ENCODE data around the gene RASSF5. TPM values are rescaled to one million over a fixed set of nuclear protein-coding genes. Genes with fewer than 3 reads are reported as not detected.

The RASSF5 gene
- total RNA-seq, 4 donors from 2014 or later = 4.6 to 14.0 (median 7.8) TPM

DNA sequence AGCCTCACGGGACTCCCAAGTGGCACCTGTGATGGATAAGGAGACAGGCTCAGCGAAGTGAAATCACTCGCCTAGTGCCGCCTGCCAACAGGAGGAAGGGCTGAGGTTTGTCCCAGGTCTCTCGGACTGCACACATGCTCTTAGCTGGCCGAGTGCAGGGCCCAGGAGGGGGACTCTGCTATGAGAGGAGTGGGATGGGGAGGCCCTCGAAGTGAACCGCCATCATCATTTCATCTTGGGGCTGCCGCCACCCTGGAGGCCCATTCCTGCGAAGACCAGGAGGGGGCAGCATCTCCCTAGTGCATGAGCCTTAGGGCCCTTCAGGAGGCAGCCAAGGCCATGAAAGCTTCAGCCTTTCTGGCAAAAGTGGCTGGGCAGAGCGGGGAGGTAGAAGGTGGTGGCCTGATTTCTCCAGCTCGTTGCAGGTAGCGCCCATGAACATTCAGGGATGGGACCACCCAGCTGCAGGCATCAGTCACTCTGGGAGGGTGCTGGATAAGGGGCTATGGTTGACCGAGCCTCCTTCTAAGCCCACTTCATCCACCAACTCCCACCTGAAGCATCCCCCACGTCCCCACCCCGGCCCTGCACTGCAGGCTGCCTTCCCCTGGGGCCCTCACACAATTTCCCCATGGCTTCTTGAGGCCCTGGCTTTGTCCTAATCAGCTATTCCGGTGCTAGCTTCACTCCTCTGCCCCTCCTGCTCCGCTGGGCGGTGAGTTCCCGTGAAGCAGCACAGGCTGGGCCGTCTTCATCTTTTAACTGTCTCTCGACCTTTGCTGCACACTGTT lies 17.2 kb upstream of the RASSF5 start:
- peak; percentile 71 for DNase-seq
- Histone ChIP-seq H3K27me3 (no peaks in the 10 kb centered on the region), H3K36me3 (peaks cover 0 to 18% (median 0%) of the 10 kb centered on the region in 4 donors), H3K27ac (no peak overlapping the region), H3K4me3 (no peak overlapping the region), H3K9me3 (no peaks in the 10 kb centered on the region), H3K4me1 (peaks cover 0 to 3% (median 1%) of the 10 kb centered on the region in 4 donors)
- WGBS, 2 donors (ENCODE audit: low coverage in 1 of 2) = 63 to 80% methylated on average over 1 to 20 of the region's 22 CpGs
- TF ChIP-seq EP300 (IDR thresholded peaks at IDR 0.05; ENCODE audit: low read depth) (no peak), POLR2AphosphoS5 (IDR thresholded peaks at IDR 0.05) (no peak), POLR2A (IDR thresholded peaks at IDR 0.05) (no peak)
- TF ChIP-seq, protein P1, sequence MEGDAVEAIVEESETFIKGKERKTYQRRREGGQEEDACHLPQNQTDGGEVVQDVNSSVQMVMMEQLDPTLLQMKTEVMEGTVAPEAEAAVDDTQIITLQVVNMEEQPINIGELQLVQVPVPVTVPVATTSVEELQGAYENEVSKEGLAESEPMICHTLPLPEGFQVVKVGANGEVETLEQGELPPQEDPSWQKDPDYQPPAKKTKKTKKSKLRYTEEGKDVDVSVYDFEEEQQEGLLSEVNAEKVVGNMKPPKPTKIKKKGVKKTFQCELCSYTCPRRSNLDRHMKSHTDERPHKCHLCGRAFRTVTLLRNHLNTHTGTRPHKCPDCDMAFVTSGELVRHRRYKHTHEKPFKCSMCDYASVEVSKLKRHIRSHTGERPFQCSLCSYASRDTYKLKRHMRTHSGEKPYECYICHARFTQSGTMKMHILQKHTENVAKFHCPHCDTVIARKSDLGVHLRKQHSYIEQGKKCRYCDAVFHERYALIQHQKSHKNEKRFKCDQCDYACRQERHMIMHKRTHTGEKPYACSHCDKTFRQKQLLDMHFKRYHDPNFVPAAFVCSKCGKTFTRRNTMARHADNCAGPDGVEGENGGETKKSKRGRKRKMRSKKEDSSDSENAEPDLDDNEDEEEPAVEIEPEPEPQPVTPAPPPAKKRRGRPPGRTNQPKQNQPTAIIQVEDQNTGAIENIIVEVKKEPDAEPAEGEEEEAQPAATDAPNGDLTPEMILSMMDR (IDR thresholded peaks at IDR 0.05) = peak; percentile 80 to 92 (median 85)
- intact Hi-C loops (cut with DNase I; ENCODE audit: low total_unique reads) = loop anchor here (5.0 kb wide), 1 partner anchor 92 kb away; no protein-coding TSS in a partner anchor
- in situ Hi-C loops (cut with MboI; ENCODE audit: low pct_ligation_motif_present in 1 of 4, low pct_unique_long_range_greater_than_20kb in 1 of 4, low sequenced_read_pairs in 3 of 4) = loop anchor here (10.0 to 25.0 kb wide), 2 partner anchors 95 to 97 kb away; no protein-coding TSS in a partner anchor

DNA sequence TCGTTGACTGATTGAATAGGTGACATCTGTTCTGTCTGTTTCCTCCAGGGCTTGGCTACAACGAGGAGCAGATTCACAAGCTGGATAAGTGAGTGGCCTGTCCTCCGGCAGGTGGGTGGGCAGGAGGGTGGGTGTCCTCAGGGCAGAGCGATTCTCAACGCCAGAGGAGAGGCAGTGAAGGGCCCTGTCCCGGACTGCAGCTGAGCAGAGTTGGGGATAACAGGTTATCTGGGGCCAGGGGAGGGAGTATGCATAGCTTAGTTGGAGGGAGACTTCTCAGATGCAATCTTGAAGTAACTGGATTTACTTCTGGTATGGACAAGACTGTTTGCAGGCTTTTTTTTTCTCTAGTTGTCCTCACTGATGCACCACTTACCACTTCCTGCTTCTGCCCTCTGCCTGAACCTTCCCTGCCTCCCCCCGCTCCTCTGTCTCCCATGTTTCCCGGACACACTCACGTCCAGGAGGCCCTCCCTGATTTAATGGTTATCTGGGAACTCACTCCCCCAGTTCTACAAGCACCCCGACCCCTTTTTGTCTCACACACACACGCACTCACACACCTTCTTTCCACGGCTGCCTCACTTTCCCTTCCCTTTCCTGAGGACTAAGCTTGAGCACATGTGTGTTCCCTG lies 16.4 kb upstream of the RASSF5 start:
- no peak for TF ChIP-seq POLR2A (IDR thresholded peaks at IDR 0.05)
- TF ChIP-seq, protein P1 (IDR thresholded peaks at IDR 0.05) = no peak
- no peak for TF ChIP-seq EP300 (IDR thresholded peaks at IDR 0.05; ENCODE audit: low read depth)
- TF ChIP-seq POLR2AphosphoS5 (IDR thresholded peaks at IDR 0.05) = no peak
- no peaks in the 10 kb centered on the region for H3K27me3 ChIP-seq
- peaks cover 0 to 9% (median 4%) of the 10 kb centered on the region in 4 donors for H3K4me1 ChIP-seq
- no peak for DNase-seq
- peaks cover 0 to 18% (median 0%) of the 10 kb centered on the region in 4 donors for H3K36me3 ChIP-seq
- H3K27ac ChIP-seq = no peak overlapping the region
- 81 to 85% methylated on average over 10 to 12 of the region's 12 CpGs for WGBS, 2 donors (ENCODE audit: low coverage in 1 of 2)
- intact Hi-C loops (cut with DNase I; ENCODE audit: low total_unique reads) = loop anchor here (5.0 kb wide), 1 partner anchor 91 kb away; no protein-coding TSS in a partner anchor
- no peak overlapping the region for H3K4me3 ChIP-seq
- in situ Hi-C loops (cut with MboI; ENCODE audit: low pct_ligation_motif_present in 1 of 4, low pct_unique_long_range_greater_than_20kb in 1 of 4, low sequenced_read_pairs in 3 of 4) = loop anchor here in 1 of 4 donors (25.0 kb wide), 1 partner anchor 96 kb away; no protein-coding TSS in a partner anchor
- no peaks in the 10 kb centered on the region for H3K9me3 ChIP-seq

DNA sequence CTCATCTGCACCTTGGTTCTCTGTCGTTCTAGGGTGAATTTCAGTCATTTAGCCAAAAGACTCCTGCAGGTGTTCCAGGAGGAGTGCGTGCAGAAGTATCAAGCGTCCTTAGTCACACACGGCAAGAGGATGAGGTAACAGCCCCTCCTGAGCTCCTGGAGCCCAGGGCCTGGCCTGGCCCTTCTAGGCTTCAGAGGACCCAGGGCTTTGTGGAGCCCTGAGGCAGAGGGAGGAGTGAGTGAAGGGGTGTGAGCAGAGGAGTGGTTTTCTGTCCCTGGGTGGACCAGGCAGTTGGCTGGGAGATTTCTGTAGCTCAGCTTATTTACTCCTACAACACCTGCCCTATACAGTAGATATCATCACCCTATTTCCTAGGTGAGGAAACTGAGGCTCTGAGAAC lies 15.7 kb upstream of the RASSF5 start:
- H3K27me3 ChIP-seq = no peaks in the 10 kb centered on the region
- TF ChIP-seq POLR2A (IDR thresholded peaks at IDR 0.05) = no peak
- no peak for TF ChIP-seq EP300 (IDR thresholded peaks at IDR 0.05; ENCODE audit: low read depth)
- no peak for TF ChIP-seq POLR2AphosphoS5 (IDR thresholded peaks at IDR 0.05)
- TF ChIP-seq, protein P1 (IDR thresholded peaks at IDR 0.05) = no peak
- WGBS, 2 donors (ENCODE audit: low coverage in 1 of 2) = 92 to 100% methylated on average over 2 to 4 of the region's 4 CpGs
- no peak for DNase-seq
- in situ Hi-C loops (cut with MboI; ENCODE audit: low pct_ligation_motif_present in 1 of 4, low pct_unique_long_range_greater_than_20kb in 1 of 4, low sequenced_read_pairs in 3 of 4) = loop anchor here in 1 of 4 donors (25.0 kb wide), 1 partner anchor 96 kb away; no protein-coding TSS in a partner anchor
- no peaks in the 10 kb centered on the region for H3K9me3 ChIP-seq
- intact Hi-C loops (cut with DNase I; ENCODE audit: low total_unique reads) = loop anchor here (5.0 kb wide), 1 partner anchor 91 kb away; no protein-coding TSS in a partner anchor
- peaks cover 0 to 18% (median 0%) of the 10 kb centered on the region in 4 donors for H3K36me3 ChIP-seq
- peaks cover 0 to 16% (median 5%) of the 10 kb centered on the region in 4 donors for H3K4me1 ChIP-seq
- H3K27ac ChIP-seq = no peak overlapping the region
- no peak overlapping the region for H3K4me3 ChIP-seq

DNA sequence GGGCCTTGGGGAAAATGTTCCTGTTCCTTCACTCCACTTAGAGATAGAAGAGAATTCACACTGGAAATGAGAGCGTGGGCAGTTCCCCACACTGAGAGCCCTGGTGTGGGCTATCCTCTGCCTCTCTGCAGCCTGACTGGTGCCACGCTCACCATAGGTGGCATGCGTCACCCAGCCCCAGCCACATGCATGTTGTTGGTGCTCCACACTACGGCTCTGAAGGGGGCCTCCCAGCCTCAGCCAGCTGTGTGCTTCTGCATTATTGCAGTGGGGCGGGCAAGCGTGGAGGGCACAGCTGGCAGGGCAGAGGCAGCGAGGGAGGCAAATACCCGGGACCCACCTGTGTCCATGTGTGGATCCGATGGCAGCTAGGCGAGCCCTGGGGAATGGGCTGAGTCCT lies 14.7 kb upstream of the RASSF5 start:
- H3K36me3 ChIP-seq = peaks cover 0 to 18% (median 0%) of the 10 kb centered on the region in 4 donors
- intact Hi-C loops (cut with DNase I; ENCODE audit: low total_unique reads) = loop anchor here (5.0 kb wide), 1 partner anchor 90 kb away; no protein-coding TSS in a partner anchor
- WGBS, 2 donors (ENCODE audit: low coverage in 1 of 2) = 97% methylated on average over 10 of the region's 10 CpGs; no CpG with 5 or more reads in 1 of the 2 donors

More for the DNA sequence above, 14.7 kb upstream of the RASSF5 start:
- Histone ChIP-seq H3K27ac (no peak overlapping the region), H3K27me3 (no peaks in the 10 kb centered on the region), H3K9me3 (no peaks in the 10 kb centered on the region), H3K4me1 (peaks cover 0 to 17% (median 3%) of the 10 kb centered on the region in 4 donors), H3K4me3 (no peak overlapping the region)
- in situ Hi-C loops (cut with MboI; ENCODE audit: low pct_ligation_motif_present in 1 of 4, low pct_unique_long_range_greater_than_20kb in 1 of 4, low sequenced_read_pairs in 3 of 4) = loop anchor here in 1 of 4 donors (25.0 kb wide), 1 partner anchor 95 kb away; no protein-coding TSS in a partner anchor
- no peak for DNase-seq
- no peak for TF ChIP-seq POLR2AphosphoS5 (IDR thresholded peaks at IDR 0.05)
- TF ChIP-seq, protein P1 (IDR thresholded peaks at IDR 0.05) = no peak
- no peak for TF ChIP-seq EP300 (IDR thresholded peaks at IDR 0.05; ENCODE audit: low read depth)
- TF ChIP-seq POLR2A (IDR thresholded peaks at IDR 0.05) = no peak

Data from transverse colon (tissue), 4 donors.